ENCODE measurements around the gene C8G. TPM values are rescaled to one million over a fixed set of nuclear protein-coding genes. Genes with fewer than 3 reads are reported as not detected.

Gene C8G
- total and polyA plus RNA-seq, 9 of the 15 experiments (the other 6 are each of a cell fraction or from before 2014, with no cell fraction given): 0.35 to 5.9 (median 2.7) TPM; not detected in 2

DNA sequence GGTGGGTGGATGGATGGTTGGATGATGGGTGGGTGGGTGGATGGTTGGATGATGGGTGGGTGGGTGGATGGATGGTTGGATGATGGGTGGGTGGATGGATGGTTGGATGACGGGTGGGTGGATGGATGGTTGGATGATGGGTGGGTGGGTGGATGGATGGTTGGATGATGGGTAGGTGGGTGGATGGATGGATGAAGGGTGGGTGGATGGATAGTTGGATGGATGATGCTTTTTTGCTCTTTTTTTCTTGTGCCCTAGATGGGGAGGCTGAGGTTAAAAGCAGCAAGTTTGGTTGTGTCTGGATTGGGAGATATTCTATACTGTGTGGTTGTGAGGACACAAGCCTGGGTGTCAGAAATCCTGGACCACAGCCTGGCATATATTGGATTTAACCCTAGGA lies 12.4 kb downstream of the C8G start:
- intact Hi-C loops (cut with micrococcal nuclease): no loop called here
- no peak for DNase-seq (ENCODE audit: extremely low read depth in 1 of 4, low spot score in 3 of 4)

DNA sequence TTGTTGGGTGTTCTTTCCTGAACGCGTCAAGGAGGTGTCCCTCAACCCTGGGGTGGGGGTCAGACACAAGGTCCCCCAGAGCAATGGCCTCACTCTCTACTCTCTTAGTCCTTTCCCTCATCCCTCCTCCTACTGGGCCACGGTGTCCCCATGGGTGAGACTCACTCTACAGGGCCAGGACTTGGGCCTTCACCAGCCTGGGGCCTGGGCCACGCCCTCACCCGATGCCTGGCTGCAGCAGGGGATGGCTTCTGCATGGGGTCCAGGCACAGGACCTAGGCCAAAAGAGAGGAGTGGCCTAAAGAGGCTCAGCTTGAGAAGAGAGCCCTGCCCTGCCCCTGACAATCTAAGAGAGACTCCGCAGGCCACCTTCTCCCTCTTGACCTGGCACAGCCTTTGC lies 12.9 kb downstream of the C8G start:
- in situ Hi-C loops (cut with MboI): no loop called here
- Histone ChIP-seq H3K4me1 (replicated peaks in 1 of 2; ENCODE audit: control insufficient read depth in 2 of 2, insufficient read depth in 2 of 2, low read length in 2 of 2) (peaks cover 5 to 71% of the 10 kb centered on the region in 2 experiments; a peak in 3 of 5 replicates), H3K79me2 (ENCODE audit: control insufficient read depth, insufficient read depth, low read length) (no peaks in the 10 kb centered on the region), H3K27ac (ENCODE audit: extremely low read depth, low read depth, low read length) (no peak overlapping the region), H3K36me3 (ENCODE audit: control insufficient read depth, insufficient read depth, low read length) (no peaks in the 10 kb centered on the region), H2AFZ (ENCODE audit: low read depth, low read length) (no peak overlapping the region), H3K9me1 (ENCODE audit: control insufficient read depth, insufficient read depth, low read length) (no peaks in the 10 kb centered on the region), H3K9me3 (replicated peaks; ENCODE audit: control insufficient read depth, insufficient read depth, low read depth, low read length) (no peaks in the 10 kb centered on the region), H3K9ac (ENCODE audit: insufficient read depth in 1 of 2, low read depth in 2 of 2, low read length in 2 of 2) (peak overlapping the region in 1 of 2 experiments; percentile 76; a peak in 1 of 4 replicates), H3K4me2 (ENCODE audit: insufficient read depth, low read length) (no peak overlapping the region), H4K20me1 (replicated peaks; ENCODE audit: control insufficient read depth, insufficient read depth, low read length) (0 out of 2 replicates have a peak, but pooled peaks cover 4% of the 10 kb centered on the region), H3K27me3 (ENCODE audit: control insufficient read depth in 2 of 2, insufficient read depth in 2 of 2, low read length in 2 of 2) (peaks cover 2 to 7% of the 10 kb centered on the region in 2 experiments; a peak in 3 of 5 replicates), H3K4me3 (no peak overlapping the region)
- DNase-seq (ENCODE audit: extremely low read depth in 1 of 4, low spot score in 3 of 4): no peak
- intact Hi-C loops (cut with micrococcal nuclease): no loop called here
- CTCF ChIA-PET (ENCODE audit: low intra/inter-chr PET ratio): no interaction called here
- POLR2A ChIA-PET: interaction anchor here (0.7 kb wide), 1 partner anchor 101 kb away, joined by 6 read pairs; no protein-coding TSS in a partner anchor
- no TSS peak for BruUV-seq (replicated peaks)
- no peak for ATAC-seq
- 13% methylated on average over 5 of the region's 6 CpGs for WGBS (ENCODE audit: insufficient coverage, low coverage, missing lambda C conversion rate)
- no peak for FAIRE-seq
- TF ChIP-seq, protein P1, sequence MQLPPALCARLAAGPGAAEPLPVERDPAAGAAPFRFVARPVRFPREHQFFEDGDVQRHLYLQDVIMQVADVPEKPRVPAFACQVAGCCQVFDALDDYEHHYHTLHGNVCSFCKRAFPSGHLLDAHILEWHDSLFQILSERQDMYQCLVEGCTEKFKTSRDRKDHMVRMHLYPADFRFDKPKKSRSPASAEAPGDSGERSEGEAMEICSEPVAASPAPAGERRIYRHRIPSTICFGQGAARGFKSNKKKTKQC (CRISPR knock-in tag; IDR thresholded peaks at IDR 0.05): no peak
- no peak for TF ChIP-seq FOXK1 (CRISPR knock-in tag; IDR thresholded peaks at IDR 0.05; ENCODE audit: borderline replicate concordance)
- TF ChIP-seq, protein P2, sequence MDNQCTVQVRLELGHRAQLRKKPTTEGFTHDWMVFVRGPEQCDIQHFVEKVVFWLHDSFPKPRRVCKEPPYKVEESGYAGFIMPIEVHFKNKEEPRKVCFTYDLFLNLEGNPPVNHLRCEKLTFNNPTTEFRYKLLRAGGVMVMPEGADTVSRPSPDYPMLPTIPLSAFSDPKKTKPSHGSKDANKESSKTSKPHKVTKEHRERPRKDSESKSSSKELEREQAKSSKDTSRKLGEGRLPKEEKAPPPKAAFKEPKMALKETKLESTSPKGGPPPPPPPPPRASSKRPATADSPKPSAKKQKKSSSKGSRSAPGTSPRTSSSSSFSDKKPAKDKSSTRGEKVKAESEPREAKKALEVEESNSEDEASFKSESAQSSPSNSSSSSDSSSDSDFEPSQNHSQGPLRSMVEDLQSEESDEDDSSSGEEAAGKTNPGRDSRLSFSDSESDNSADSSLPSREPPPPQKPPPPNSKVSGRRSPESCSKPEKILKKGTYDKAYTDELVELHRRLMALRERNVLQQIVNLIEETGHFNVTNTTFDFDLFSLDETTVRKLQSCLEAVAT (IDR thresholded peaks at IDR 0.05): no peak
- TF ChIP-seq, protein P3, sequence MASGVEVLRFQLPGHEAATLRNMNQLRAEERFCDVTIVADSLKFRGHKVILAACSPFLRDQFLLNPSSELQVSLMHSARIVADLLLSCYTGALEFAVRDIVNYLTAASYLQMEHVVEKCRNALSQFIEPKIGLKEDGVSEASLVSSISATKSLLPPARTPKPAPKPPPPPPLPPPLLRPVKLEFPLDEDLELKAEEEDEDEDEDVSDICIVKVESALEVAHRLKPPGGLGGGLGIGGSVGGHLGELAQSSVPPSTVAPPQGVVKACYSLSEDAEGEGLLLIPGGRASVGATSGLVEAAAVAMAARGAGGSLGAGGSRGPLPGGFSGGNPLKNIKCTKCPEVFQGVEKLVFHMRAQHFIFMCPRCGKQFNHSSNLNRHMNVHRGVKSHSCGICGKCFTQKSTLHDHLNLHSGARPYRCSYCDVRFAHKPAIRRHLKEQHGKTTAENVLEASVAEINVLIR (CRISPR knock-in tag; IDR thresholded peaks at IDR 0.05): no peak
- TF ChIP-seq CAMTA2 (CRISPR knock-in tag; conservative IDR thresholded peaks at IDR 0.05): no peak
- no peak for TF ChIP-seq BRCA1 (IDR thresholded peaks at IDR 0.05)
- no peak for TF ChIP-seq BRCA1 (CRISPR knock-in tag; IDR thresholded peaks at IDR 0.05)
- TF ChIP-seq PTBP1 (IDR thresholded peaks at IDR 0.05; ENCODE audit: low read depth, low read length): no peak

More for the DNA sequence above, 12.4 kb downstream of the C8G start:
- WGBS (ENCODE audit: insufficient coverage, low coverage, missing lambda C conversion rate): no CpG with 5 or more reads among the region's 1 CpG
- H3K36me3 ChIP-seq (ENCODE audit: control insufficient read depth, insufficient read depth, low read length): no peaks in the 10 kb centered on the region
- ChIA-PET CTCF (ENCODE audit: low intra/inter-chr PET ratio) (no interaction called here), POLR2A (no interaction called here)
- no peak overlapping the region for H3K9ac ChIP-seq (ENCODE audit: insufficient read depth in 1 of 2, low read depth in 2 of 2, low read length in 2 of 2)
- H3K79me2 ChIP-seq (ENCODE audit: control insufficient read depth, insufficient read depth, low read length): no peaks in the 10 kb centered on the region
- H3K4me1 ChIP-seq (replicated peaks in 1 of 2; ENCODE audit: control insufficient read depth in 2 of 2, insufficient read depth in 2 of 2, low read length in 2 of 2): peaks cover 2 to 70% of the 10 kb centered on the region in 2 experiments; a peak in 3 of 5 replicates
- no peaks in the 10 kb centered on the region for H3K9me3 ChIP-seq (replicated peaks; ENCODE audit: control insufficient read depth, insufficient read depth, low read depth, low read length)
- H2AFZ ChIP-seq (ENCODE audit: low read depth, low read length): no peak overlapping the region
- H3K9me1 ChIP-seq (ENCODE audit: control insufficient read depth, insufficient read depth, low read length): no peaks in the 10 kb centered on the region
- H3K4me3 ChIP-seq: no peak overlapping the region
- FAIRE-seq (no peak), ATAC-seq (no peak)
- no peak overlapping the region for H3K27ac ChIP-seq (ENCODE audit: extremely low read depth, low read depth, low read length)
- in situ Hi-C loops (cut with MboI): no loop called here
- TF ChIP-seq, protein P4, sequence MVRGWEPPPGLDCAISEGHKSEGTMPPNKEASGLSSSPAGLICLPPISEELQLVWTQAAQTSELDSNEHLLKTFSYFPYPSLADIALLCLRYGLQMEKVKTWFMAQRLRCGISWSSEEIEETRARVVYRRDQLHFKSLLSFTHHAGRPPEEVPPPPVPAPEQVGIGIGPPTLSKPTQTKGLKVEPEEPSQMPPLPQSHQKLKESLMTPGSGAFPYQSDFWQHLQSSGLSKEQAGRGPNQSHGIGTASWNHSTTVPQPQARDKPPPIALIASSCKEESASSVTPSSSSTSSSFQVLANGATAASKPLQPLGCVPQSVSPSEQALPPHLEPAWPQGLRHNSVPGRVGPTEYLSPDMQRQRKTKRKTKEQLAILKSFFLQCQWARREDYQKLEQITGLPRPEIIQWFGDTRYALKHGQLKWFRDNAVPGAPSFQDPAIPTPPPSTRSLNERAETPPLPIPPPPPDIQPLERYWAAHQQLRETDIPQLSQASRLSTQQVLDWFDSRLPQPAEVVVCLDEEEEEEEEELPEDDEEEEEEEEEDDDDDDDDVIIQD (CRISPR knock-in tag; IDR thresholded peaks at IDR 0.05): no peak
- TF ChIP-seq DDX20 (tag; IDR thresholded peaks at IDR 0.05; ENCODE audit: low read depth) (no peak), FOXJ3 (CRISPR knock-in tag; IDR thresholded peaks at IDR 0.05) (no peak)
- peaks cover 2 to 7% of the 10 kb centered on the region in 2 experiments; a peak in 3 of 5 replicates for H3K27me3 ChIP-seq (ENCODE audit: control insufficient read depth in 2 of 2, insufficient read depth in 2 of 2, low read length in 2 of 2)
- no TSS peak for BruUV-seq (replicated peaks)
- no peak overlapping the region for H3K4me2 ChIP-seq (ENCODE audit: insufficient read depth, low read length)
- 0 out of 2 replicates have a peak, but pooled peaks cover 4% of the 10 kb centered on the region for H4K20me1 ChIP-seq (replicated peaks; ENCODE audit: control insufficient read depth, insufficient read depth, low read length)
